ENCODE data around the gene CDK4.

DNA sequence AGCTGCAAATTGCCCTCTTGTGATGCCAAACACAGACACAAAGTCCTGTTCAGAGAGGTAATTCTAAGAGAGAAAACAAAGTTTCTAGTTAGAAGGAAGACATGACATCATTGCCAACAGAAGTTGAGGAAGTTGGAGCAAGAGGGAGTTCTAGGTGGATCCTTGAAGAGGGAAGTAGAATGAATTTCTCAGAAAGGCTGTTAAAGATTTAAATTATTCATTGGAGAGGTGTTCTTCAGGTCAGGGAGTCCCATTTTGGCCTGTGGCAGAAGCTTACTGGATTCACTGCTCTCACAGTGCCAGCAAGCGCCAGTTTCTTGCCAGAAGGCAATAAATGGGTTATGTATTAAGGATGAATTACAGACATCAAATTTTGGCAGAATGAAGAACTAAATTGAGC lies 45.8 kb upstream of the CDK4 start:
- TF ChIP-seq, protein P1, sequence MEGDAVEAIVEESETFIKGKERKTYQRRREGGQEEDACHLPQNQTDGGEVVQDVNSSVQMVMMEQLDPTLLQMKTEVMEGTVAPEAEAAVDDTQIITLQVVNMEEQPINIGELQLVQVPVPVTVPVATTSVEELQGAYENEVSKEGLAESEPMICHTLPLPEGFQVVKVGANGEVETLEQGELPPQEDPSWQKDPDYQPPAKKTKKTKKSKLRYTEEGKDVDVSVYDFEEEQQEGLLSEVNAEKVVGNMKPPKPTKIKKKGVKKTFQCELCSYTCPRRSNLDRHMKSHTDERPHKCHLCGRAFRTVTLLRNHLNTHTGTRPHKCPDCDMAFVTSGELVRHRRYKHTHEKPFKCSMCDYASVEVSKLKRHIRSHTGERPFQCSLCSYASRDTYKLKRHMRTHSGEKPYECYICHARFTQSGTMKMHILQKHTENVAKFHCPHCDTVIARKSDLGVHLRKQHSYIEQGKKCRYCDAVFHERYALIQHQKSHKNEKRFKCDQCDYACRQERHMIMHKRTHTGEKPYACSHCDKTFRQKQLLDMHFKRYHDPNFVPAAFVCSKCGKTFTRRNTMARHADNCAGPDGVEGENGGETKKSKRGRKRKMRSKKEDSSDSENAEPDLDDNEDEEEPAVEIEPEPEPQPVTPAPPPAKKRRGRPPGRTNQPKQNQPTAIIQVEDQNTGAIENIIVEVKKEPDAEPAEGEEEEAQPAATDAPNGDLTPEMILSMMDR (conservative IDR thresholded peaks at IDR 0.05) = no peak
- TF ChIP-seq ZFX (IDR thresholded peaks at IDR 0.05) = no peak

Data from C4-2B (cell line).